Measurements from ENCODE around the gene DRC7. TPM values are rescaled to one million over a fixed set of nuclear protein-coding genes. Genes with fewer than 3 reads are reported as not detected.

DRC7 gene
- total RNA-seq, 4 donors from 2014 or later: 0.33 TPM; not detected in 3

GRCh38 chr16:57679767-57680482, 14.7 kb upstream of the DRC7 start:
- TF ChIP-seq CTCF (IDR thresholded peaks at IDR 0.05; ENCODE audit: low read depth): no peak

DNA sequence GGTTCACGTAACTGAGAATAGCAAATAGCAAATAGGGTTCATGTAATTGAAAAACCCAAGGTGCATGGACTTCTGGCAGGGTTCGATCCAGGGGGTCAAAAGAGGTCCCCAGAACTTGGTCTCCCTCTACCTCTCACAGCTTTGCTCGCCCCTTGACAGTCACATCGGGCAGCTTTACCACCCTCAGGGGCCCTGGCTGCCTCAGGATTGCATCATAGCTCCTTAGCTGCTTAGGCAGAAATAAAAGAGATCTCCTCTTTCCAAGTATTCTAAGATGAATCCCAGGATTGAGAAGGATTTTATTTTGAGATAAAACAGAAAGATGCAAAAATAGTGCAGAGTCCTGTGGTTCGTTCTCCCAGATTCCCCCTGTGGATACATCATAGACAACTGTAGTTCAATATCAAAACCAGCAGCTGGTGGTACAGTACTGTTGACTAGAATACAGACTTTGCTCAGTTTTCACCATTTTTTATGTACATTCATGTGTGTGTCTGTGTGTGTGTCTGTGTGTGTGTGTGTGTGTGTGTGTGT, 13.7 kb upstream of the DRC7 start:
- TF ChIP-seq CTCF (IDR thresholded peaks at IDR 0.05; ENCODE audit: low read depth): no peak

GRCh38 chr16:57681950-57682728, 12.5 kb upstream of the DRC7 start:
- TF ChIP-seq CTCF (IDR thresholded peaks at IDR 0.05; ENCODE audit: low read depth): no peak

- no peak for TF ChIP-seq CTCF (IDR thresholded peaks at IDR 0.05; ENCODE audit: low read depth)
Measured at GRCh38 chr16:57682809-57683635, 11.6 kb upstream of the DRC7 start.

DNA sequence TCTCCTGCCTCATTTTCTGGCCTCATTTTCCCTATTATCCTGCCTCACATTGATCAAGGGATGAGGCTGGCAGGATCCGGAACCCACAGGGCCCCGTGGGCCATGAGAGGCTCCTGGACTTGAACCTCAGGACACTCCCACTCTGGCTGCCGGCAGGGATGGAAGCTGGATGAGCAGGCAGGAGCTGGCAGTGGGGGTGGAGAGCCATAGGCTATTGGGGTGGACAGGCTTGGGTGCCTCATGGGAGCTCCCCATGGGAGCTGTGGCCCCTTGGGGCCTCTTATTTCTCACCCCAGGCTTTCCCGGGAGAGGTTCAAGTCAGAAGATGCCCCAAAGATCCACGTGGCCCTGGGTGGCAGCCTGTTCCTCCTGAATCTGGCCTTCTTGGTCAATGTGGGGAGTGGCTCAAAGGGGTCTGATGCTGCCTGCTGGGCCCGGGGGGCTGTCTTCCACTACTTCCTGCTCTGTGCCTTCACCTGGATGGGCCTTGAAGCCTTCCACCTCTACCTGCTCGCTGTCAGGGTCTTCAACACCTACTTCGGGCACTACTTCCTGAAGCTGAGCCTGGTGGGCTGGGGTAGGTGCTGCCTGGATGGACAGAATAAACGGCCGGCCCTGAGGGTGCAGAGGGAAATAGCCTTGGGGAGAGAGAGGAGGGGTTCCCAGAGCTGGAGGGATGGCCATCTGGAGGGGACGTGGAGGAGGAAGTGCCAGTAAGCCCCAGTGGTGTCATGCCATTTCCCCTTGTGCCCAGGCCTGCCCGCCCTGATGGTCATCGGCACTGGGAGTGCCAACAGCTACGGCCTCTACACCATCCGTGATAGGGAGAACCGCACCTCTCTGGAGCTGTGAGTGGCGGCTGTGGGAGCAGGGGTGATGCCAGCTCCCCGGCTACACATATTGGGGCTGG, 10.7 kb upstream of the DRC7 start:
- no peak for TF ChIP-seq CTCF (IDR thresholded peaks at IDR 0.05; ENCODE audit: low read depth)

GRCh38 chr16:57684626-57685358, 9.8 kb upstream of the DRC7 start:
- no peak for TF ChIP-seq CTCF (IDR thresholded peaks at IDR 0.05; ENCODE audit: low read depth)
